Measurements from ENCODE around the gene GOSR1.
"Not testable (repeated sequence)": the region's sequence is repeated elsewhere in the genome, so short reads cannot be mapped to it uniquely, and the experiment has no call there.

Gene GOSR1

DNA sequence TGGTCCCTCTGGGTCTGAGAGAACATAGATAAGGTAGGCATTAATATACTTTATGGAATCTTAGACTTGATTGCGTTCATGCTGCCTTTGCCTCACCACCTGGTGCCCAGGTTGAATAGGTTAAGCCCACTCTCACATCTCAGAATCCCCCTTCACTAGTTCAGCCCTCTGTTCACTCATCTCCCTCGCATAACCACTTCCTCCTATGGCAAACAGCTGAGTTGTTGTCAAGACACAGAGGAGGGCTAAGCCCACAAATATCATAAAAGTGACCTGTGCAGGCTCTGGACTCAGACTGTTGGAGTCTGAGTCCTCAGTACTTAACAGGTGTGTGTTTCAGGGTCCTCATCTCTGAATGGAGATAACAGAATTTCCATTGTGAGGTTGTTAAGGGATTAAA is 55.7 kb downstream of the GOSR1 start:
- no peak overlapping the region for H3K4me3 ChIP-seq (ENCODE audit: low read length)
- no peak overlapping the region for H3K9ac ChIP-seq (ENCODE audit: low read length)
- no peaks in the 10 kb centered on the region for H3K79me2 ChIP-seq (ENCODE audit: low read length)
- no peak overlapping the region for H2AFZ ChIP-seq (ENCODE audit: low read length)
- H3K27ac ChIP-seq (ENCODE audit: low read length), result no peak overlapping the region
- no peaks in the 10 kb centered on the region for H3K4me1 ChIP-seq (ENCODE audit: low read length)
- no peak overlapping the region for H3K4me2 ChIP-seq (ENCODE audit: low read depth, low read length)
- H3K9me3 ChIP-seq (replicated peaks; ENCODE audit: insufficient read depth, low read length), result no peaks in the 10 kb centered on the region
- no peaks in the 10 kb centered on the region for H3K36me3 ChIP-seq (replicated peaks; ENCODE audit: insufficient read depth, low read length)
- no peaks in the 10 kb centered on the region for H3K27me3 ChIP-seq (replicated peaks; ENCODE audit: insufficient read depth, low read length)
- no peak for TF ChIP-seq EZH2 (optimal IDR thresholded peaks at IDR 0.05; ENCODE audit: low read depth, low read length)
- TF ChIP-seq, protein P1, sequence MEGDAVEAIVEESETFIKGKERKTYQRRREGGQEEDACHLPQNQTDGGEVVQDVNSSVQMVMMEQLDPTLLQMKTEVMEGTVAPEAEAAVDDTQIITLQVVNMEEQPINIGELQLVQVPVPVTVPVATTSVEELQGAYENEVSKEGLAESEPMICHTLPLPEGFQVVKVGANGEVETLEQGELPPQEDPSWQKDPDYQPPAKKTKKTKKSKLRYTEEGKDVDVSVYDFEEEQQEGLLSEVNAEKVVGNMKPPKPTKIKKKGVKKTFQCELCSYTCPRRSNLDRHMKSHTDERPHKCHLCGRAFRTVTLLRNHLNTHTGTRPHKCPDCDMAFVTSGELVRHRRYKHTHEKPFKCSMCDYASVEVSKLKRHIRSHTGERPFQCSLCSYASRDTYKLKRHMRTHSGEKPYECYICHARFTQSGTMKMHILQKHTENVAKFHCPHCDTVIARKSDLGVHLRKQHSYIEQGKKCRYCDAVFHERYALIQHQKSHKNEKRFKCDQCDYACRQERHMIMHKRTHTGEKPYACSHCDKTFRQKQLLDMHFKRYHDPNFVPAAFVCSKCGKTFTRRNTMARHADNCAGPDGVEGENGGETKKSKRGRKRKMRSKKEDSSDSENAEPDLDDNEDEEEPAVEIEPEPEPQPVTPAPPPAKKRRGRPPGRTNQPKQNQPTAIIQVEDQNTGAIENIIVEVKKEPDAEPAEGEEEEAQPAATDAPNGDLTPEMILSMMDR (IDR thresholded peaks at IDR 0.05; ENCODE audit: low read length), result no peak
- DNase-seq, result no peak
- no peaks in the 10 kb centered on the region for H3K9me2 ChIP-seq (replicated peaks; ENCODE audit: insufficient read depth, low read length)
- H3F3A ChIP-seq (ENCODE audit: insufficient read depth, low read length), result no peaks in the 10 kb centered on the region
- no peaks in the 10 kb centered on the region for H4K20me1 ChIP-seq (ENCODE audit: insufficient read depth, low read length)

DNA sequence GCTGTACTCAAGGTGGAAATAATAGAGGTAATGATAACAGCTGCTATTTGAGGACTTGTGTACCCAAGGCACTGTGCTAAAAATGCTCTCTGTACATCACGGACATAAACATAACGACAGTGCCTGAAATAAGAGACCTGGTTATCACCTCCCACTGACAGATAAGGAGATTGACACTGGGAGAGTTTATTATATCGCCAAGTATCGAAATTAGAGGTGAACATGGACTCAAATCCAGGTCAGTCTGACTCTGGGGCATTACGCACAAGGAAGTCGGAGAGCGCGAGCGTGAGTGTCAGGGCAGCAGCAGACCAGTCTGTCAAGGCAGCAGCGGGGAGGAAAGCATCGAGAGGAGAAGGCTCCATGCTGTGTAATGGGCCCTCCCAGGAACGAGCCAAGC is 57.1 kb downstream of the GOSR1 start:
- TF ChIP-seq, protein P1 (IDR thresholded peaks at IDR 0.05; ENCODE audit: low read length), result no peak
- TF ChIP-seq EZH2phosphoT487 (IDR thresholded peaks at IDR 0.05; ENCODE audit: low read length) (no peak), EZH2 (optimal IDR thresholded peaks at IDR 0.05; ENCODE audit: low read depth, low read length) (no peak)
- Histone ChIP-seq H2AFZ (ENCODE audit: low read length) (no peak overlapping the region), H3K27me3 (replicated peaks; ENCODE audit: insufficient read depth, low read length) (no peaks in the 10 kb centered on the region), H3K27ac (ENCODE audit: low read length) (no peak overlapping the region), H3K36me3 (replicated peaks; ENCODE audit: insufficient read depth, low read length) (no peaks in the 10 kb centered on the region), H3K4me1 (ENCODE audit: low read length) (no peaks in the 10 kb centered on the region), H3K4me2 (ENCODE audit: low read depth, low read length) (no peak overlapping the region), H3K9me3 (replicated peaks; ENCODE audit: insufficient read depth, low read length) (no peaks in the 10 kb centered on the region), H3K4me3 (ENCODE audit: low read length) (no peak overlapping the region), H3K9me2 (replicated peaks; ENCODE audit: insufficient read depth, low read length) (no peaks in the 10 kb centered on the region), H3K79me2 (ENCODE audit: low read length) (no peaks in the 10 kb centered on the region), H4K20me1 (ENCODE audit: insufficient read depth, low read length) (no peaks in the 10 kb centered on the region), H3F3A (ENCODE audit: insufficient read depth, low read length) (no peaks in the 10 kb centered on the region), H3K9ac (ENCODE audit: low read length) (no peak overlapping the region)
- DNase-seq, result no peak

DNA sequence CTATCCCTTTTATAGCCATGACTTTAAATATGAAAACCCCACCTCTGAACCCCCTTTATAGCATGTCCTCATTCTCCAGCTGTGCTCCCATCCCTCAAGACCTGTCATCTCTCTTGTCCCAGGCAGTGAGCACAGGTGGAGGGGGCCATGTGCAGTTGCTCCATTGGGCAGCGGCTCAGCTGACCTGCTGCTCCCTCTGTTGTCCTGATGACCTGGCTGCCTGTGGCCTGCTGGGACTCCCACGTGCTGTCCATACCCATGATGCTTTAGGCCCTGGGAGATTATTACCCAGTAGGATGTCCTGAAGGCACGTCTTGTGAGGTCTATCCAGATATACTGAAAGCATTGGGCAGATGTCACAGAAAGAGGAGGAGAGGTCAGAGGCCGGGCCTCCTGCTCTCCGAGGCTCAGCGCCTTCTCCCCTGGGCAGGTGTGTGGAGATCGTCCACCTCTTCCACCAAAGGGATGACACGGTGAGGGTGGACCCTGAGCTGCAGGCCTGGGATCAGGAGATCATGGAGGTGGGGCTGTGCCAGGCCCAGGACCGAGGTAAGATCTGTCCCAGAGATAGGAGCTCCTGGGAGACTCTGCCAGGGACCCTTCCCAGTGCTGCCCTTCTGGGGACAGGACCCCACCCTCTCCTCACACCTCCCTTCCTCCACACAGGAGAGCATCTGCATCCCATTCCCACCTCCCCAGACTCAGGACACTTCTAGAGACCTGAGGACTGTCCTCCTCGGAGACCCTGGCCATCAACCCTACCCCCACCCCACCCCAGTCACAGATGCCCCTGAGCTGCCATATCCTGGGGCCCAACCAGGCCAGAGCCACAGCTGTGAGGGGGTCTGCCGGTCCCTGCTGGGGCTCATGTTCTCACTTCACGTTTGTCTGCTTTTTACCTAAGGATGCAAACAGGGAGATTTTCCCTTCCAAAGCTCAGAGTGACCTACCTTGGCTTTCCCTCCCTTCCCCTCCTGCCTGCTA is 58.0 kb downstream of the GOSR1 start:
- Histone ChIP-seq H3K9me3 (replicated peaks; ENCODE audit: insufficient read depth, low read length) (no peaks in the 10 kb centered on the region), H3K79me2 (ENCODE audit: low read length) (no peaks in the 10 kb centered on the region), H4K20me1 (ENCODE audit: insufficient read depth, low read length) (no peaks in the 10 kb centered on the region), H2AFZ (ENCODE audit: low read length) (no peak overlapping the region), H3K9ac (ENCODE audit: low read length) (no peak overlapping the region), H3K9me2 (replicated peaks; ENCODE audit: insufficient read depth, low read length) (no peaks in the 10 kb centered on the region), H3K36me3 (replicated peaks; ENCODE audit: insufficient read depth, low read length) (no peaks in the 10 kb centered on the region), H3K4me1 (ENCODE audit: low read length) (no peaks in the 10 kb centered on the region), H3F3A (ENCODE audit: insufficient read depth, low read length) (no peaks in the 10 kb centered on the region), H3K27me3 (replicated peaks; ENCODE audit: insufficient read depth, low read length) (no peaks in the 10 kb centered on the region), H3K27ac (ENCODE audit: low read length) (no peak overlapping the region), H3K4me2 (ENCODE audit: low read depth, low read length) (no peak overlapping the region), H3K4me3 (ENCODE audit: low read length) (no peak overlapping the region)
- no peak for DNase-seq
- TF ChIP-seq EZH2phosphoT487 (IDR thresholded peaks at IDR 0.05; ENCODE audit: low read length) (no peak), EZH2 (optimal IDR thresholded peaks at IDR 0.05; ENCODE audit: low read depth, low read length) (no peak)
- TF ChIP-seq, protein P1 (IDR thresholded peaks at IDR 0.05; ENCODE audit: low read length), result no peak

GRCh38 chr17:30536846-30537245 is 59.6 kb downstream of the GOSR1 start:
- not testable (repeated sequence) for H3K4me3 ChIP-seq (ENCODE audit: low read length); H3K79me2 ChIP-seq (ENCODE audit: low read length); H3F3A ChIP-seq (ENCODE audit: insufficient read depth, low read length); H3K27me3 ChIP-seq (replicated peaks; ENCODE audit: insufficient read depth, low read length); H3K4me2 ChIP-seq (ENCODE audit: low read depth, low read length); H3K9me3 ChIP-seq (replicated peaks; ENCODE audit: insufficient read depth, low read length); H3K9me2 ChIP-seq (replicated peaks; ENCODE audit: insufficient read depth, low read length); H4K20me1 ChIP-seq (ENCODE audit: insufficient read depth, low read length); H3K36me3 ChIP-seq (replicated peaks; ENCODE audit: insufficient read depth, low read length); H3K27ac ChIP-seq (ENCODE audit: low read length); H3K9ac ChIP-seq (ENCODE audit: low read length); H3K4me1 ChIP-seq (ENCODE audit: low read length); H2AFZ ChIP-seq (ENCODE audit: low read length); DNase-seq

DNA sequence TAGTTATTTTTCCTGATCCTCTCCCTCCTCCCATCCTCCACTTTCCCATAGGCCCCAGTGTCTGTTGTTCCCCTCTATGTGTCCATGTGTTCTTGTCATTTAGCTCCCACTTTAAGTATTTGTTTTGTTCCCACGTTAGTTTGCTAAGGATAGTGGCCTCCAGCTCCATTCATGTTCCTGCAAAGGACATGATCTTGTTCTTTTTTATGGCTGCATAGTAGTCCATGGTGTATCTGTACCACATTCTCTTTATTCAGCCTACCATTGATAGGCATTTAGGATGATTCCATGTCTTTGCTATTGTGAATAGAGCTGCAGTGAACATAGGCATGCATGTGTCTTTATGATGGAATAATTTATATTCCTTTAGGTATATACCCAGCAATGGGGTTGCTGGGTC is 60.5 kb downstream of the GOSR1 start:
- H4K20me1 ChIP-seq (ENCODE audit: insufficient read depth, low read length); H3K4me1 ChIP-seq (ENCODE audit: low read length); H3K9me2 ChIP-seq (replicated peaks; ENCODE audit: insufficient read depth, low read length); H3K27ac ChIP-seq (ENCODE audit: low read length); H3K9ac ChIP-seq (ENCODE audit: low read length); H3F3A ChIP-seq (ENCODE audit: insufficient read depth, low read length); H3K27me3 ChIP-seq (replicated peaks; ENCODE audit: insufficient read depth, low read length); H3K4me2 ChIP-seq (ENCODE audit: low read depth, low read length); H2AFZ ChIP-seq (ENCODE audit: low read length); H3K79me2 ChIP-seq (ENCODE audit: low read length); H3K36me3 ChIP-seq (replicated peaks; ENCODE audit: insufficient read depth, low read length); DNase-seq; H3K9me3 ChIP-seq (replicated peaks; ENCODE audit: insufficient read depth, low read length); H3K4me3 ChIP-seq (ENCODE audit: low read length): not testable (repeated sequence)
